Activated CD4-positive, alpha-beta memory T cell treated with anti-CD3 and anti-CD28 coated beads, Interleukin-2, amount 10 ng/mL, durations not matched to agents 7 days and 5 days (primary cell): ENCODE data around the gene TOMM70. TPM values are rescaled to one million over a fixed set of nuclear protein-coding genes. Genes with fewer than 3 reads are reported as not detected.
A peak's percentile ranks its signal among the peaks of the same experiment; 100 is the strongest.
"Not testable (repeated sequence)": the region's sequence is repeated elsewhere in the genome, so short reads cannot be mapped to it uniquely, and the experiment has no call there.

Experiments used
- CTCF ChIA-PET: fragments of 350-600 bp; sonication (Branson Sonifier 250); formaldehyde crosslinking; loops from one replicate; lab custom pipeline; 2021; ENCODE audit warnings: antibody characterized with exemption, inconsistent platforms; lab: Charles Lee
- POLR2A ChIA-PET: fragments of 350-600 bp; sonication (Branson Sonifier 250); formaldehyde crosslinking; loops from one replicate; lab custom pipeline; 2021; ENCODE audit warnings: antibody characterized with exemption; lab: Charles Lee
- DNase-seq: peaks from one replicate; pipeline ENCODE4 v3.0.0-alpha.2; 2020
- H3K27ac Mint-ChIP-seq: one replicate; pipeline ENCODE4 v1.8.0; 2021; ENCODE audit warnings: mild to moderate bottlenecking, mixed read lengths
- H3K27me3 Mint-ChIP-seq: one replicate; pipeline ENCODE4 v1.8.0; 2021; ENCODE audit warnings: mixed read lengths
- H3K36me3 Mint-ChIP-seq: one replicate; pipeline ENCODE4 v1.8.0; 2021; ENCODE audit warnings: low read depth, mixed read lengths
- H3K4me1 Mint-ChIP-seq: one replicate; pipeline ENCODE4 v1.8.0; 2021; ENCODE audit warnings: mixed read lengths
- H3K4me3 Mint-ChIP-seq: one replicate; pipeline ENCODE4 v1.8.0; 2021; ENCODE audit warnings: mild to moderate bottlenecking, mixed read lengths
- H3K9me3 Mint-ChIP-seq: one replicate; pipeline ENCODE4 v1.8.0; 2021; ENCODE audit warnings: mixed read lengths
- total RNA-seq, 2 experiments: library from RNA; stranded (reverse); gene quantifications; one replicate each; pipeline ENCODE4 v1.2.3, GENCODE V29; 2021

TOMM70 gene
- 10 to 100 TPM; 37.4 to 38.8 TPM for total RNA-seq

DNA sequence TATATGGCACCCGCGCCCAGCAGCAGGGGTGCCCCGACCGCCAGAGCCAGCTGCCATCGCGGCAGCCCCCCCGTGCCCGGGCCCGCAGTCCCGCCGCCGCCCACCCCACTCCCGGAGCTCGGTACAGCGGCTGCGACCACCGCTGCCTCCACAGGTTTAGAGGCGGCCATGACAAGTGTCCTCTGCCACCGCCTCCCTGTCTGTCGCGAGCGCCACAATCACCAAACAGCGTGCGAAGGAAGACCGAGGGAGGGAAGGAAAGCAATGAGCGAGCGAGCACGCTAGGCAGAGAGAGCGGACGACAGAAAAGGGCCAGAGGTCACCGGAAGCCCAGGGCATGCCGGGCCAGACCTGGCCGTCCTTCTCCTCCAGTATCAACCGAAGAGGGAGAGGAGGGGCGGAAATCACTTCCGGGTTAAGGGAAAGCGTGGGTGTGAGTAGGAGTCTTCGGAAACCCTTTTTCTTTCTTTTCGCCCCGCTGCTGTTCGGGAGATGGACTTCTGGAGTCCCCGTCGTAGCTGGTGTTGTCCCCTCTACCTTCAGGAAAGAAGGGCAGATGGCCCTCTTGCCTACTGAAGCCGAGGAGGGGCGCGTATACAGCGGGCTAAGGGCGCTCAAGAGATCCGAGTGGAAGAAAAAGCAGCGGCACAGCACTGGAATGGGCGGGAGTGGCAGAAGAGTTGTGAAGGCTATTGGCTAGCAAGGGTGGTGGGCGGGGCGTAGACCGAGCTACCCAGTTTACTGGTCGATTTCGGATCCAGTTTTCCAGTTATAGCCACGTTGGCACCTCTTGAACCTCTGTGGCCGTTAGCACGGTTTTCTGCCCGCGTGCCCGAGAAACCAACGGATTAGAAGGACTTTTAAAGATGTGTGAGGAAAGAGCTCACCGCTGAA is at the start of gene TOMM70, which contains the start of gene LNP1:
TSS of gene TOMM70 (minus strand) at position 310 of the 894 bp plus-strand sequence. CDS start at position 170, 140 bp downstream.
TSS of gene LNP1 (plus strand) at position 760 of the 894 bp plus-strand sequence. CDS start 28,191 bp downstream, outside the sequence.
- Mint-ChIP-seq H3K36me3 (peaks cover 20% of the 10 kb centered on the region), H3K27me3 (no peaks in the 10 kb centered on the region), H3K4me1 (peaks cover 66% of the 10 kb centered on the region), H3K4me3 (peak within 1 kb of the TSS; percentile 90), H3K9me3 (peaks cover 5% of the 10 kb centered on the region), H3K27ac (peak within 1 kb of the TSS; percentile 97)
- ChIA-PET POLR2A (interaction anchor here (0.8 to 4.5 kb wide), 42 partner anchors 9 to 1878 kb away, joined by 3 to 44 read pairs (median 5); partner anchors contain the start of genes CLDND1, CMSS1, NIT2 and TBC1D23), CTCF (interaction anchor here (1.0 to 2.5 kb wide), 4 partner anchors 14 to 84 kb away, joined by 3 to 15 read pairs (median 4); partner anchors contain the start of gene NIT2)
- DNase-seq: peak; percentile 95

DNA sequence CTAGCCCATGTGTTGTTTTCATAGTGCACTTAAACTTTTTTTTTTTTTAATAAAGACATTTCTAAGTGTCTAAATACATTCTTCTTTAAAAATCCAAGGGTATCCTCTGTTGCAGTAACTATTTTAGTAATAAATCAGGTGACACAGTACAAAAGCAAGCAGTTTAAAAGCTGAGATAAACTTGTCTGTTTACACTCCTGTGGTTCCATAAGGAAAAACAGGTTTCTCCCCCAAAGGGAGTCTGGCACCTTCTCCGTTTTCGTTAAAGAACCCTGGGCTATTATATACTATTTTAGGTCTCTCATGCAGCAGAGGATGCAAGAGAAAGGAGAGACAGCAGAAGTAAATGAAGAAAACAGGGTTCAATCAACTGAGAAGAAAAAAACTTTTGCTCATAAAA is 48.3 kb upstream of the TOMM70 start:
- CTCF ChIA-PET: interaction anchor here (0.7 to 1.5 kb wide), 3 partner anchors 14 to 132 kb away, joined by 4 to 5 read pairs (median 4); no protein-coding TSS in a partner anchor

GRCh38 chr3:100448079-100448478 is 47.2 kb upstream of the TOMM70 start:
- no peak for DNase-seq
- peaks cover 3% of the 10 kb centered on the region for H3K36me3 Mint-ChIP-seq
- no peak overlapping the region for H3K4me3 Mint-ChIP-seq
- H3K27ac Mint-ChIP-seq: no peak overlapping the region
- POLR2A ChIA-PET: no interaction called here
- H3K9me3 Mint-ChIP-seq: peaks cover 2% of the 10 kb centered on the region
- CTCF ChIA-PET: interaction anchor here (1.5 kb wide), 1 partner anchor 15 kb away, joined by 5 read pairs; no protein-coding TSS in a partner anchor
- no peaks in the 10 kb centered on the region for H3K4me1 Mint-ChIP-seq
- H3K27me3 Mint-ChIP-seq: no peaks in the 10 kb centered on the region

More for the DNA sequence above, 48.3 kb upstream of the TOMM70 start:
- H3K27me3 Mint-ChIP-seq: no peaks in the 10 kb centered on the region
- H3K4me1 Mint-ChIP-seq: no peaks in the 10 kb centered on the region
- H3K36me3 Mint-ChIP-seq: peaks cover 3% of the 10 kb centered on the region
- H3K4me3 Mint-ChIP-seq: no peak overlapping the region
- POLR2A ChIA-PET: no interaction called here
- H3K27ac Mint-ChIP-seq: no peak overlapping the region
- no peak for DNase-seq
- H3K9me3 Mint-ChIP-seq: no peaks in the 10 kb centered on the region

DNA sequence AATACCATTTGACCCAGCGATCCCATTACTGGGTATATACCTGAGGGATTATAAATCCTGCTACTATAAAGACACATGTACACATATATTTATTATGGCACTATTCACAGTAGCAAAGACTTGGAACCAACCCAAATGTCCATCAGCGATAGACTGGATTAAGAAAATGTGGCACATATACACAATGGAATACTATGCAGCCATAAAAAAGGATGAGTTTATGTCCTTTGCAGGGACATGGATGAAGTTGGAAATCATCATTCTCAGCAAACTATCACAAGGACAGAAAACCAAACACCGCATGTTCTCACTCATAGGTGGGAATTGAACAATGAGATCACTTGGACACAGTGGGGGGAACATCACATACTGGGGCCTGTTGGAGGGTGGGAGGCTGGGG is 46.2 kb upstream of the TOMM70 start:
- CTCF ChIA-PET, H3K4me1 Mint-ChIP-seq, H3K9me3 Mint-ChIP-seq, H3K36me3 Mint-ChIP-seq, H3K4me3 Mint-ChIP-seq, POLR2A ChIA-PET, H3K27ac Mint-ChIP-seq, H3K27me3 Mint-ChIP-seq, DNase-seq: not testable (repeated sequence)

GRCh38 chr3:100443690-100444089 is 42.8 kb upstream of the TOMM70 start:
- H3K4me3 Mint-ChIP-seq: no peak overlapping the region
- no peak for DNase-seq
- no peak overlapping the region for H3K27ac Mint-ChIP-seq
- CTCF ChIA-PET: no interaction called here
- no peaks in the 10 kb centered on the region for H3K27me3 Mint-ChIP-seq
- H3K4me1 Mint-ChIP-seq: peaks cover 7% of the 10 kb centered on the region
- H3K36me3 Mint-ChIP-seq: peaks cover 3% of the 10 kb centered on the region
- POLR2A ChIA-PET: no interaction called here
- H3K9me3 Mint-ChIP-seq: peaks cover 6% of the 10 kb centered on the region

DNA sequence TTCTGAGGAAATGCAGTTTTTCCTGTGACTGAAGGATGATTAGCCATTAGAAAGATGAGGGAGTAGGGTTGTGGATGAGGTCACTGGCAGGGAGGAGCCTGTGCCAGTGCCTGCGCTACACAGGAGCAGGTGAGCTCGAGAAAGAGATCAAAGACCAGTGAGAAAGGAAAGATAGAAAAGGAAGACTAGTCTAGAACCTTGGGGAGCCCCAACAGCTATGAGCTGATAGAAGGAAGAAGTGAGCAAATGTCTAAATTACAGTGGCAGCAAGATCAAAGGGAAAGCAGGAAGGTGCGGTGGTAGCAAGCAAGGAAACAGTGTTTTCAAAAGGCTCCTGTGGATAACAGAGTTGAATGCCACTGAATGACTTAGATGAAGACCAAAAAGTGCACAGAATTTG is 40.0 kb upstream of the TOMM70 start:
- H3K27ac Mint-ChIP-seq: no peak overlapping the region
- H3K27me3 Mint-ChIP-seq: no peaks in the 10 kb centered on the region
- ChIA-PET POLR2A (no interaction called here), CTCF (interaction anchor here (1.3 kb wide), 1 partner anchor 22 kb away, joined by 3 read pairs; no protein-coding TSS in a partner anchor)
- no peak for DNase-seq
- H3K4me1 Mint-ChIP-seq: peaks cover 7% of the 10 kb centered on the region
- H3K9me3 Mint-ChIP-seq: peaks cover 6% of the 10 kb centered on the region
- peaks cover 3% of the 10 kb centered on the region for H3K36me3 Mint-ChIP-seq
- no peak overlapping the region for H3K4me3 Mint-ChIP-seq

DNA sequence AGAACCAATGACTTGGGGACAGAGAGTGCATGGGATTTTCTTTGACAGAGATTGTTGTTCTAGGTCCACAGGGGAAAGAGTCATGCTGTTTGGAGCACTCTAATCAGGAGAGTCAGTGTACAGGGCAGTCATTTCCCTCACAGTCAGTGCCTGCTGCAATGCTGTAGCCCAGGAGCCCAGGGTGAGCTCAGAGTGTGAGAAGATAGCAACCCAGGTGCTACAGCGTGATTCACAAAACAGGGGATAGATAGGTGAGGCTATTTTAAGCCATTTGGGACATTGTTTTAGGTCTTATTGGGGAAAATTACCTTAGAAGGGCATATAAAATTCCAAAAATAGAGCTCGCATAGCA is 37.7 kb upstream of the TOMM70 start:
- Mint-ChIP-seq H3K4me1 (peaks cover 7% of the 10 kb centered on the region), H3K4me3 (no peak overlapping the region), H3K36me3 (no peaks in the 10 kb centered on the region), H3K9me3 (peaks cover 12% of the 10 kb centered on the region), H3K27me3 (no peaks in the 10 kb centered on the region), H3K27ac (no peak overlapping the region)
- ChIA-PET POLR2A (no interaction called here), CTCF (no interaction called here)
- DNase-seq: no peak

DNA sequence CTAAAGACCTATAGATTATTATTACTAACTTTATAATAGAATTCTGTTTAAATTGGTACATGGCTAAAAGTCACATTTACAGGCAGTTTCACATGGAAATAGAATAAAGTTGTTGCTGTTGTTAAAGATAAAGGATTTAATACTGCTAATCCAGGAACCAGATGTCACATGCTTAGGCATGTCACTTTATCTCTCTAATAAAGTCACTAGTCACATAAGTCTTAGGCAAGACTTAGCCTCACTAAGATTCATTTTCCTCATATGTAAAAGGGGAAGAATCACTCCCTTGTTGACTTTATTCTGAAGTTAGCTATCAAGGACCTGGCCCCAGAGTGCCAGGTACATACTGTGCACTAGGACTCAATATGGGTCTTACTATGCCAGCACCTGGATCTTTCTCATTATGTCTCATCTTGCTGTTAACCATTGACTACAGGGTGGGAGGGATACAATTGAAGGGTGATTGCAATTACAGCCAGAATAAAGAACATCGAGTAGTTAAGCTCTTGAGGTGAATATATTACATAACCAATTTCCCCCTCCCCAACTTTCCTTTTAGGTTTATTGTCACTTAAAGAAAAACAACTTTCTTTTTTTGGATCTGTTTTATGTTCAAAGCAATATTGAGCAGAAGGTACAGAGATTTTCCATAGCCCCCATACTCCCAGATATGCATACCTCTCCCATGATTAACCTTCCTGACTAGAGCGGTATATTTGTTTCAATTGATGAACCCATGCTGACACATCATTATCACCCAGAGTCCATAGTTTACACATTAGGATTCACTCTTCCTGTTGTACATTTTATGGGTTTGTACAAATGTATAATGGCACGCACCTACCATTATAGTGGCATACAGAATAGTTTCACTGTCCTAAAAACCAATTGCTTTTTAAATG is 37.1 kb upstream of the TOMM70 start:
- no peaks in the 10 kb centered on the region for H3K36me3 Mint-ChIP-seq
- no peak overlapping the region for H3K27ac Mint-ChIP-seq
- peaks cover 13% of the 10 kb centered on the region for H3K9me3 Mint-ChIP-seq
- ChIA-PET CTCF (interaction anchor here (1.8 kb wide), 1 partner anchor 24 kb away, joined by 6 read pairs; no protein-coding TSS in a partner anchor), POLR2A (no interaction called here)
- H3K27me3 Mint-ChIP-seq: no peaks in the 10 kb centered on the region
- H3K4me3 Mint-ChIP-seq: no peak overlapping the region
- peaks cover 7% of the 10 kb centered on the region for H3K4me1 Mint-ChIP-seq
- DNase-seq: no peak

DNA sequence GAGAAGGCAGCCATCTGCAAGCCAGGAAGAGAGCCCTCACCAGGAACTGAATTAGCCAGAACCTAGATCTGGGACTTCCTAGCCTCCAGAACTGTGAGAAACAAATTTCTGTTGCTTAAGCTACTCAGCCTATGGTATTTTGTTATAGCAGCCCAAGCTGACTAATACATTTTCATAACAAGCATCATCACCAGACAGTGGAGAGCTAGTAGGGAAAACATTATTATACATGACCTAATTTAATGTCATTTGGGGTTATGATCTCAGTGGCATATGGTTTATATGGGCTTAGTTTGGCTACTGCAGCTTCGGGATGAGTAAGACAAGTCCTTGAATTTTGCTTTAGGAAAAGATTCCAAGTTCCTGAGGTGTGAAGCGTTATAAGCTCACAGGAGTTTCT is 36.1 kb upstream of the TOMM70 start:
- DNase-seq: no peak
- ChIA-PET CTCF (interaction anchor here (1.8 kb wide), 1 partner anchor 25 kb away, joined by 6 read pairs; no protein-coding TSS in a partner anchor), POLR2A (no interaction called here)
- H3K27me3 Mint-ChIP-seq: no peaks in the 10 kb centered on the region
- no peak overlapping the region for H3K27ac Mint-ChIP-seq
- peaks cover 9% of the 10 kb centered on the region for H3K9me3 Mint-ChIP-seq
- H3K36me3 Mint-ChIP-seq: no peaks in the 10 kb centered on the region
- no peak overlapping the region for H3K4me3 Mint-ChIP-seq
- peaks cover 7% of the 10 kb centered on the region for H3K4me1 Mint-ChIP-seq

DNA sequence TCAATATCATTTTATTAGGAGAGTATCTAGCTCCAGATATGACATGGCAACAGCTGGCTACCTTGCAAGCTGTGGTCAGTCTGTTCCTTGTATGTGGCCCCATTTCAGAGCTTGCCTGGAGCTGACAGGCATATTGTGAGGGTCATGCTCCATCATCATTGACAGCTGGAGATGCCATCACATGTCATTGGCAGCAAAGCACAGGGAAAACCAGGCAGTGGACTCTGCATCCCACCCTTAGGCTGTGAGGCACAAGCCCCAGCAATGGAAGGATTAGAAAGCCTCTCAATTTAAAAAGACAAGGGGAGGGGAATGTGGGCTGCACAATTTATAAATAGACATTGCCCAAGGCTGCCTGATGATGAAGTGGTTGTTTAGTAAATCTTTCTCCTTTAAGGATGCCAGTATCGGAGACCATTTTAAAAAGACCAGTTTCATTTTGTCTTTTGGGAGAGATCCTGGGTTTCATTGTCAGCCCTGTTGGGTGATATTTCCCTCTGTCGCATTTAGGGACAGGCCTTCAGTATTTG is 28.4 kb upstream of the TOMM70 start:
- Mint-ChIP-seq H3K4me1 (peaks cover 1% of the 10 kb centered on the region), H3K27ac (no peak overlapping the region), H3K9me3 (peaks cover 4% of the 10 kb centered on the region), H3K27me3 (no peaks in the 10 kb centered on the region), H3K36me3 (no peaks in the 10 kb centered on the region), H3K4me3 (no peak overlapping the region)
- no peak for DNase-seq
- CTCF ChIA-PET: interaction anchor here (1.2 kb wide), 1 partner anchor 361 kb away, joined by 3 read pairs; no protein-coding TSS in a partner anchor
- POLR2A ChIA-PET: no interaction called here

GRCh38 chr3:100427699-100428098 is 26.8 kb upstream of the TOMM70 start:
- H3K36me3 Mint-ChIP-seq: no peaks in the 10 kb centered on the region
- H3K27ac Mint-ChIP-seq: no peak overlapping the region
- CTCF ChIA-PET: interaction anchor here (1.3 kb wide), 1 partner anchor 17 kb away, joined by 4 read pairs; no protein-coding TSS in a partner anchor
- no peak overlapping the region for H3K4me3 Mint-ChIP-seq
- POLR2A ChIA-PET: no interaction called here
- no peaks in the 10 kb centered on the region for H3K9me3 Mint-ChIP-seq
- no peak for DNase-seq
- no peaks in the 10 kb centered on the region for H3K27me3 Mint-ChIP-seq
- peaks cover 1% of the 10 kb centered on the region for H3K4me1 Mint-ChIP-seq

- DNase-seq: no peak
- Mint-ChIP-seq H3K9me3 (no peaks in the 10 kb centered on the region), H3K36me3 (no peaks in the 10 kb centered on the region), H3K27me3 (no peaks in the 10 kb centered on the region), H3K27ac (no peak overlapping the region), H3K4me3 (no peak overlapping the region), H3K4me1 (peaks cover 1% of the 10 kb centered on the region)
- ChIA-PET POLR2A (no interaction called here), CTCF (interaction anchor here (1.2 kb wide), 1 partner anchor 25 kb away, joined by 3 read pairs; the partner anchor contains the start of genes LNP1 and TOMM70)
Observed at GRCh38 chr3:100426067-100426682, 25.3 kb upstream of the TOMM70 start.
